Esophagus muscularis mucosa (tissue), 4 donors: ENCODE measurements around the gene IL17B.

Source experiments
- CTCF ChIP-seq, 3 experiments: fragments of 200-600 bp in 2 of 3; fragments of 450-650 bp in 1 of 3; sonication (generic) in 2 of 3; IDR thresholded peaks; one replicate each; pipeline ENCODE4 v1.5.1; 2017 to 2019; ENCODE audit warnings: antibody characterized with exemption in 3 of 3, mild to moderate bottlenecking in 2 of 3, moderate library complexity in 1 of 3
- EP300 ChIP-seq: sonication (generic); formaldehyde crosslinking; IDR thresholded peaks from one replicate; pipeline ENCODE4 v1.6.1; 2017; ENCODE audit warnings: antibody characterized with exemption
- POLR2A ChIP-seq: fragments of 450-650 bp; IDR thresholded peaks from one replicate; pipeline ENCODE4 v1.6.1; 2017; ENCODE audit warnings: antibody characterized with exemption, moderate library complexity, mild to moderate bottlenecking, low read depth
- POLR2AphosphoS5 ChIP-seq, 2 donors: sonication (generic); formaldehyde crosslinking; IDR thresholded peaks; one replicate each; pipeline ENCODE4 v1.6.1; 2017; ENCODE audit warnings: antibody characterized with exemption in 2 of 2

- TF ChIP-seq CTCF (IDR thresholded peaks at IDR 0.05) (no peak), POLR2AphosphoS5 (IDR thresholded peaks at IDR 0.05) (no peak), EP300 (no peak), POLR2A (no peak)
Observed at GRCh38 chr5:149345892-149346222, 33.2 kb downstream of the IL17B start.
